Measurements from ENCODE around the gene ARHGAP45. TPM values are rescaled to one million over a fixed set of nuclear protein-coding genes. Genes with fewer than 3 reads are reported as not detected.

ARHGAP45 gene
- total RNA-seq, 1 experiment from 2014 or later, result 2.9 TPM

- DNase-seq, result no peak
These were observed 67.5 kb downstream of the ARHGAP45 start for GRCh38 chr19:1134431-1134830.

GRCh38 chr19:1135454-1135853 is 68.5 kb downstream of the ARHGAP45 start:
- DNase-seq, result no peak
- peaks cover 4% of the 10 kb centered on the region; the same call in 1 of the 2 replicates for H3K36me3 ChIP-seq
- H3K27ac ChIP-seq, result no peak overlapping the region
- no peaks in the 10 kb centered on the region for H3K4me1 ChIP-seq
- H3K27me3 ChIP-seq, result no peaks in the 10 kb centered on the region
- no peaks in the 10 kb centered on the region for H3K9me3 ChIP-seq (replicated peaks)
- no peak overlapping the region for H3K4me3 ChIP-seq

More at GRCh38 chr19:1134431-1134830, 67.5 kb downstream of the ARHGAP45 start:
- Histone ChIP-seq H3K27me3 (no peaks in the 10 kb centered on the region), H3K27ac (no peak overlapping the region), H3K36me3 (peaks cover 4% of the 10 kb centered on the region; the same call in 1 of the 2 replicates), H3K4me1 (no peaks in the 10 kb centered on the region), H3K4me3 (no peak overlapping the region), H3K9me3 (replicated peaks) (no peaks in the 10 kb centered on the region)

GRCh38 chr19:1136201-1136600 is 69.2 kb downstream of the ARHGAP45 start:
- Histone ChIP-seq H3K27ac (no peak overlapping the region), H3K4me3 (no peak overlapping the region), H3K27me3 (no peaks in the 10 kb centered on the region), H3K9me3 (replicated peaks) (no peaks in the 10 kb centered on the region), H3K36me3 (peaks cover 4% of the 10 kb centered on the region; the same call in 1 of the 2 replicates), H3K4me1 (no peaks in the 10 kb centered on the region)
- no peak for DNase-seq

Other genes starting within 250 kb of the ARHGAP45 start
- gene PLPPR3, start 245.2 kb upstream of the ARHGAP45 start, total RNA-seq (2014; rRNA removed; shearing (Covaris generic)), result not detected in 2 replicates
- not detected in 2 replicates for gene AZU1, start 239.3 kb upstream of the ARHGAP45 start, total RNA-seq (2014; rRNA removed; shearing (Covaris generic))
- gene PRTN3, start 226.2 kb upstream of the ARHGAP45 start, total RNA-seq (2014; rRNA removed; shearing (Covaris generic)), result not detected in 2 replicates
- gene ELANE, start 214.9 kb upstream of the ARHGAP45 start, total RNA-seq (2014; rRNA removed; shearing (Covaris generic)), result not detected in 2 replicates
- gene CFD, start 207.5 kb upstream of the ARHGAP45 start, total RNA-seq (2014; rRNA removed; shearing (Covaris generic)), result 0.08 and 0.18 TPM in 2 replicates
- 19.6 and 21.3 TPM in 2 replicates for gene MED16, start 174.0 kb upstream of the ARHGAP45 start, total RNA-seq (2014; rRNA removed; shearing (Covaris generic))
- gene RNU6-9, start 173.7 kb upstream of the ARHGAP45 start, total RNA-seq (2014; rRNA removed; shearing (Covaris generic)), result not detected in 2 replicates
- 18.3 and 19.8 TPM in 2 replicates for gene R3HDM4, start 153.9 kb upstream of the ARHGAP45 start, total RNA-seq (2014; rRNA removed; shearing (Covaris generic))
- 0.08 TPM in 1 of 2 replicates, not detected in the other for gene KISS1R, start 149.8 kb upstream of the ARHGAP45 start, total RNA-seq (2014; rRNA removed; shearing (Covaris generic))
- gene ARID3A, start 141.1 kb upstream of the ARHGAP45 start, total RNA-seq (2014; rRNA removed; shearing (Covaris generic)), result 28.7 and 34.8 TPM in 2 replicates
- 47.5 and 58.9 TPM in 2 replicates for gene WDR18, start 82.8 kb upstream of the ARHGAP45 start, total RNA-seq (2014; rRNA removed; shearing (Covaris generic))
- gene GRIN3B, start 66.7 kb upstream of the ARHGAP45 start, total RNA-seq (2014; rRNA removed; shearing (Covaris generic)), result not detected in 2 replicates
- 61.0 and 66.8 TPM in 2 replicates for gene TMEM259, start 46.0 kb upstream of the ARHGAP45 start, total RNA-seq (2014; rRNA removed; shearing (Covaris generic))
- not detected in 2 replicates for gene RNU6-2, start 45.6 kb upstream of the ARHGAP45 start, total RNA-seq (2014; rRNA removed; shearing (Covaris generic))
- gene CNN2, start 40.6 kb upstream of the ARHGAP45 start, total RNA-seq (2014; rRNA removed; shearing (Covaris generic)), result 87.2 and 91.4 TPM in 2 replicates
- 7.8 and 11.0 TPM in 2 replicates for gene ABCA7, start 27.1 kb upstream of the ARHGAP45 start, total RNA-seq (2014; rRNA removed; shearing (Covaris generic))
- gene POLR2E, start 28.2 kb downstream of the ARHGAP45 start, total RNA-seq (2014; rRNA removed; shearing (Covaris generic)), result 176 and 183 TPM in 2 replicates
- gene GPX4, start 36.8 kb downstream of the ARHGAP45 start, total RNA-seq (2014; rRNA removed; shearing (Covaris generic)), result 232 and 290 TPM in 2 replicates
- 15.0 and 17.1 TPM in 2 replicates for gene SBNO2, start 107.1 kb downstream of the ARHGAP45 start, total RNA-seq (2014; rRNA removed; shearing (Covaris generic))
- 40.4 and 43.6 TPM in 2 replicates for gene STK11, start 138.6 kb downstream of the ARHGAP45 start, total RNA-seq (2014; rRNA removed; shearing (Covaris generic))
- 1.2 and 1.9 TPM in 2 replicates for gene CBARP, start 170.8 kb downstream of the ARHGAP45 start, total RNA-seq (2014; rRNA removed; shearing (Covaris generic))
- 25.5 and 32.2 TPM in 2 replicates for gene ATP5F1D, start 174.6 kb downstream of the ARHGAP45 start, total RNA-seq (2014; rRNA removed; shearing (Covaris generic))
- gene MIDN, start 181.4 kb downstream of the ARHGAP45 start, total RNA-seq (2014; rRNA removed; shearing (Covaris generic)), result 9.1 TPM in 2 replicates
- 159 and 181 TPM in 2 replicates for gene CIRBP, start 202.2 kb downstream of the ARHGAP45 start, total RNA-seq (2014; rRNA removed; shearing (Covaris generic))
- gene FAM174C, start 208.4 kb downstream of the ARHGAP45 start, total RNA-seq (2014; rRNA removed; shearing (Covaris generic)), result 22.3 and 25.1 TPM in 2 replicates
- 1.0 and 2.8 TPM in 2 replicates for gene EFNA2, start 218.7 kb downstream of the ARHGAP45 start, total RNA-seq (2014; rRNA removed; shearing (Covaris generic))

Measured in SJCRH30 (cell line).